Right atrium auricular region (tissue), 2 donors: ENCODE data around the gene SUMF1. TPM values are rescaled to one million over a fixed set of nuclear protein-coding genes. Genes with fewer than 3 reads are reported as not detected.

Experiments
- DNase-seq: peaks from one replicate; pipeline ENCODE4 v3.0.0-alpha.2; 2019; ENCODE audit warnings: low spot score
- H3K27ac ChIP-seq, 2 donors: fragments of 200-600 bp; sonication (generic); 1 replicate in 1 of 2; 2 replicates in 1 of 2; pipeline ENCODE4 v1.5.1; 2016 to 2019
- H3K27me3 ChIP-seq, 2 donors: fragments of 200-600 bp; sonication (generic); one replicate each; pipeline versions ENCODE4 v1.5.1 to v1.6.0; 2017 to 2019
- H3K36me3 ChIP-seq: fragments of 200-600 bp; sonication (generic); one replicate; pipeline ENCODE4 v1.5.1; 2016
- H3K4me1 ChIP-seq, 2 donors: fragments of 200-600 bp; sonication (generic); one replicate each; pipeline versions ENCODE4 v1.5.1 to v1.6.0; 2017 to 2019
- H3K4me3 ChIP-seq, 2 donors: fragments of 200-600 bp; sonication (generic); 1 replicate in 1 of 2; 2 replicates in 1 of 2; pipeline ENCODE4 v1.5.1; 2017 to 2019; ENCODE audit warnings: mild to moderate bottlenecking in 1 of 2, moderate library complexity in 1 of 2
- H3K9me3 ChIP-seq, 2 donors: fragments of 200-600 bp; sonication (generic); one replicate each; pipeline ENCODE4 v1.5.1; 2019
- CTCF ChIP-seq, 2 donors: fragments of 200-600 bp; sonication (generic); IDR thresholded peaks; one replicate each; pipeline ENCODE4 v1.5.1; 2019; ENCODE audit warnings: antibody characterized with exemption in 2 of 2
- total RNA-seq, 2 donors: library from RNA; depleted of rRNA; stranded (reverse); fragments of >200 nt; gene quantifications; one replicate each; pipeline ENCODE4 v1.1.0, GENCODE V29; 2016

Gene SUMF1
- total RNA-seq, 2 donors from 2014 or later = 12.1 to 22.6 TPM

DNA sequence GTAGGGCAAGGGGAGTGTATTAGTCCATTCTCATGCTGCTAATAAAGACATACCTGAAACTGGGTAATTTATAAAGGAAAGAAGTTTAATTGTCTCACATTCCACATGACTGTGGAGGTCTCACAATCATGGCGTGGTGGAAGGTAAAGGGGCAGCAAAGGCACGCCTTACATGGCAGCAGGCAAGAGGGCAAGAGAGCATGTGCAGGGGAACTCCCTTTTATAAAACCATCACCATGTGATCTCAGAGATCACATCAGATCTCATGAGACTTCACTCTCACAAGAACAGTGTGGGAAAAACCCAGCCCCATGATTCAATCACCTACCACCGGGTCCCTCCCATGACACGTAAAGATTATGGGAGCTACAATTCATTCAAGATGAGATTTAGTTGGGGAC is 41.4 kb downstream of the SUMF1 start:
- Histone ChIP-seq H3K36me3 (no peaks in the 10 kb centered on the region), H3K27me3 (no peaks in the 10 kb centered on the region), H3K9me3 (no peaks in the 10 kb centered on the region), H3K4me1 (peaks cover 0 to 16% of the 10 kb centered on the region in 2 donors), H3K4me3 (no peak overlapping the region), H3K27ac (no peak overlapping the region)
- no peak for TF ChIP-seq CTCF (IDR thresholded peaks at IDR 0.05)
- no peak for DNase-seq

DNA sequence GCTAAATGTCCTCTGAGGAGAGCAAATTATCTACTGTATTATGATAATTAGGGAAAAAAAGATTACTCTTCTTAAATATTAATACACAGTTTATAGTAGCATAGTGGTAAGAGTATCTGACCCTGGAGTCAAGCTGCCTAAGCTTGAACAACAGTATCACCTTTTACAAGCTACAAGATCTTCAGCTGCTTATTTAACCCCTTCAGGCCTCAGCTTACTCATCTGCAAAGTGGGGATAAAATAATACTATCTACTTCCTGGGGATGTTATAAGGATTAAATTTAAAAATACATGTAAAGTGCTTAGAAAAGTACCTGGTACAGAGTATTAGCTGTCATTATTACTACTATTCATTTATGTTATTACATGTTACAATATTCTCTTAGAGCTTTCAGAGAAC is 42.0 kb downstream of the SUMF1 start:
- no peak for TF ChIP-seq CTCF (IDR thresholded peaks at IDR 0.05)
- H3K36me3 ChIP-seq = no peaks in the 10 kb centered on the region
- H3K9me3 ChIP-seq = no peaks in the 10 kb centered on the region
- H3K27me3 ChIP-seq = no peaks in the 10 kb centered on the region
- peaks cover 0 to 13% of the 10 kb centered on the region in 2 donors for H3K4me1 ChIP-seq
- DNase-seq = no peak
- no peak overlapping the region for H3K4me3 ChIP-seq
- no peak overlapping the region for H3K27ac ChIP-seq

DNA sequence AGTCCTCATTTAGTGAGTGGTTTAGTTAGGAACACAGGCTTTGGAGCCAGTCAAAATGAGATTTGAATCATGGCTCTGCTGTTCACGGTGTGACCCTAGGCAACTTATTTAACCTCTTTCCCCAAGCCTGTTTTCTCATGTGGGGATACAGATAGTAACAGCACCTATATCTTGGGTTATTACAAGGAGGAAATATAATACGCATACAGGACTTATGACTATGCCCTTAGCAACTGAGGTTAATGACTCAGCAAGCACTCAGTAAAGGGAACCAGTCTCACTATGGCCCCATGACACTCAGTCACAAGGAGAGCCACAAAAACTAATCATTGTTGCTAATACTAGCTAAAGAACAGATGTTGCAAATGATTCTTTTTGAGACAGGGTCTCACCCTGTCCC is 45.9 kb downstream of the SUMF1 start:
- DNase-seq = no peak
- Histone ChIP-seq H3K4me3 (no peak overlapping the region), H3K27ac (no peak overlapping the region), H3K4me1 (peaks cover 0 to 6% of the 10 kb centered on the region in 2 donors), H3K9me3 (no peaks in the 10 kb centered on the region), H3K36me3 (peaks cover 5% of the 10 kb centered on the region), H3K27me3 (no peaks in the 10 kb centered on the region)
- no peak for TF ChIP-seq CTCF (IDR thresholded peaks at IDR 0.05)

DNA sequence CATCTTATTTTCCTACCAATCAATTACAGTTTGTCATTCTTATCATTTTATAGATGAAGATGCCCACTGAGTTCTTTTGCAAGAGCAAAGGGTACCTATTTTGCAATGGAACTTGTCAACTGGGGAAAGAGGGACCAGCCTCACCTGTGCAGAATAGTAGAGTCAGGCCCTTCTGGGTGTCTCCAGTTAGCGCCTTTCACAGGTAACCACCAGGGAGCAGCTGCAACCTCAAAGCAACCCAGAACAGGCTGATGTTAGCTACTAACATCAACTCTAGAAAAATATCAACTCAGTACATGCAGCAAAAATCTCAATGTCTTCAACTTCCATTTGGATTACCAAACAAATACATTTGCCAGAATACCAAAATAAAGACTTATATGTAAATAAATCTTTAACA is 47.1 kb downstream of the SUMF1 start:
- peaks cover 9% of the 10 kb centered on the region for H3K36me3 ChIP-seq
- DNase-seq = no peak
- H3K4me1 ChIP-seq = peaks cover 0 to 6% of the 10 kb centered on the region in 2 donors
- H3K27ac ChIP-seq = no peak overlapping the region
- no peak for TF ChIP-seq CTCF (IDR thresholded peaks at IDR 0.05)
- no peak overlapping the region for H3K4me3 ChIP-seq
- no peaks in the 10 kb centered on the region for H3K27me3 ChIP-seq
- H3K9me3 ChIP-seq = no peaks in the 10 kb centered on the region

GRCh38 chr3:4419386-4419785 is 47.7 kb downstream of the SUMF1 start:
- H3K27me3 ChIP-seq = no peaks in the 10 kb centered on the region
- peaks cover 0 to 6% of the 10 kb centered on the region in 2 donors for H3K4me1 ChIP-seq
- DNase-seq = no peak
- no peak overlapping the region for H3K4me3 ChIP-seq
- TF ChIP-seq CTCF (IDR thresholded peaks at IDR 0.05) = no peak
- H3K27ac ChIP-seq = no peak overlapping the region
- peaks cover 9% of the 10 kb centered on the region for H3K36me3 ChIP-seq
- no peaks in the 10 kb centered on the region for H3K9me3 ChIP-seq

GRCh38 chr3:4418156-4418555 is 48.9 kb downstream of the SUMF1 start:
- Histone ChIP-seq H3K4me1 (peaks cover 0 to 6% of the 10 kb centered on the region in 2 donors), H3K36me3 (peaks cover 9% of the 10 kb centered on the region), H3K9me3 (no peaks in the 10 kb centered on the region), H3K27me3 (no peaks in the 10 kb centered on the region), H3K4me3 (no peak overlapping the region), H3K27ac (peak overlapping the region in 1 of 2 donors; percentile 40)
- no peak for DNase-seq
- no peak for TF ChIP-seq CTCF (IDR thresholded peaks at IDR 0.05)
